ENCODE measurements around the gene TGFBR1.

The TGFBR1 gene

GRCh38 chr9:99173570-99174504 is 68.9 kb downstream of the TGFBR1 start:
- CTCF ChIA-PET, result interaction anchor here (1.1 to 7.8 kb wide), 4 partner anchors 9 to 17 kb away, joined by 3 to 57 read pairs (median 12); no protein-coding TSS in a partner anchor
- TF ChIP-seq CTCF (IDR thresholded peaks at IDR 0.05; ENCODE audit: insufficient read depth, low read length, missing control alignments), result no peak
- H3K4me3 ChIP-seq (ENCODE audit: low read depth, low read length), result no peak overlapping the region
- POLR2A ChIA-PET, result no interaction called here
- DNase-seq (ENCODE audit: low read depth, low spot score), result no peak

- no peak for DNase-seq (ENCODE audit: low read depth, low spot score)
- CTCF ChIA-PET, result interaction anchor here (0.9 to 7.8 kb wide), 4 partner anchors 10 to 201 kb away, joined by 3 to 57 read pairs (median 3); no protein-coding TSS in a partner anchor
- POLR2A ChIA-PET, result no interaction called here
- no peak for TF ChIP-seq CTCF (IDR thresholded peaks at IDR 0.05; ENCODE audit: insufficient read depth, low read length, missing control alignments)
- H3K4me3 ChIP-seq (ENCODE audit: low read depth, low read length), result no peak overlapping the region
These were observed 71.7 kb downstream of the TGFBR1 start for GRCh38 chr9:99176527-99177013.

GRCh38 chr9:99177576-99178366 is 72.9 kb downstream of the TGFBR1 start:
- CTCF ChIA-PET, result interaction anchor here (1.0 to 7.8 kb wide), 4 partner anchors 8 to 1148 kb away, joined by 3 to 57 read pairs (median 4); no protein-coding TSS in a partner anchor
- no peak for TF ChIP-seq CTCF (IDR thresholded peaks at IDR 0.05; ENCODE audit: insufficient read depth, low read length, missing control alignments)
- H3K4me3 ChIP-seq (ENCODE audit: low read depth, low read length), result no peak overlapping the region
- POLR2A ChIA-PET, result no interaction called here
- no peak for DNase-seq (ENCODE audit: low read depth, low spot score)

GRCh38 chr9:99178912-99179872 is 74.3 kb downstream of the TGFBR1 start:
- no peak overlapping the region for H3K4me3 ChIP-seq (ENCODE audit: low read depth, low read length)
- POLR2A ChIA-PET, result no interaction called here
- DNase-seq (ENCODE audit: low read depth, low spot score), result no peak
- TF ChIP-seq CTCF (IDR thresholded peaks at IDR 0.05; ENCODE audit: insufficient read depth, low read length, missing control alignments), result no peak
- CTCF ChIA-PET, result interaction anchor here (1.2 to 7.8 kb wide), 2 partner anchors 7 to 16 kb away, joined by 3 to 57 read pairs; no protein-coding TSS in a partner anchor

GRCh38 chr9:99180199-99180598 is 75.3 kb downstream of the TGFBR1 start:
- H3K4me3 ChIP-seq (ENCODE audit: low read depth, low read length), result no peak overlapping the region
- no peak for DNase-seq (ENCODE audit: low read depth, low spot score)
- ChIA-PET CTCF (interaction anchor here (1.3 kb wide), 1 partner anchor 331 kb away, joined by 3 read pairs; no protein-coding TSS in a partner anchor), POLR2A (no interaction called here)
- no peak for TF ChIP-seq CTCF (IDR thresholded peaks at IDR 0.05; ENCODE audit: insufficient read depth, low read length, missing control alignments)
